ENCODE data around the gene RAX2.

The RAX2 gene

GRCh38 chr19:3803114-3803888, 31.3 kb upstream of the RAX2 start:
- no peak for DNase-seq
- intact Hi-C loops (cut with DNase I) = no loop called here

GRCh38 chr19:3801412-3802096, 29.5 kb upstream of the RAX2 start:
- DNase-seq = peak; percentile 35 to 97 (median 75)
- intact Hi-C loops (cut with DNase I) = no loop called here

GRCh38 chr19:3800996-3801395, 29.0 kb upstream of the RAX2 start:
- intact Hi-C loops (cut with DNase I) = no loop called here
- DNase-seq = peak in 1 of 10 donors; percentile 10

- no peak for DNase-seq
These were observed 26.1 kb upstream of the RAX2 start for GRCh38 chr19:3798137-3798536.

GRCh38 chr19:3796358-3796757, 24.3 kb upstream of the RAX2 start:
- intact Hi-C loops (cut with DNase I) = no loop called here
- no peak for DNase-seq

More at GRCh38 chr19:3798137-3798536, 26.1 kb upstream of the RAX2 start:
- intact Hi-C loops (cut with DNase I) = no loop called here

- no peak for DNase-seq
- intact Hi-C loops (cut with DNase I) = no loop called here
These were observed 21.8 kb upstream of the RAX2 start for GRCh38 chr19:3793799-3794198.

- intact Hi-C loops (cut with DNase I) = no loop called here
- no peak for DNase-seq
These were observed 20.1 kb upstream of the RAX2 start for GRCh38 chr19:3792114-3792513.

- DNase-seq = no peak
- intact Hi-C loops (cut with DNase I) = no loop called here
These were observed 18.9 kb upstream of the RAX2 start for GRCh38 chr19:3790941-3791340.

- peak in 1 of 10 donors; percentile 59 for DNase-seq
- intact Hi-C loops (cut with DNase I) = no loop called here
These were observed 18.2 kb upstream of the RAX2 start for GRCh38 chr19:3790209-3790734.

- DNase-seq = peak in 1 of 10 donors; percentile 57
- intact Hi-C loops (cut with DNase I) = no loop called here
These were observed 17.2 kb upstream of the RAX2 start for GRCh38 chr19:3788996-3789778.

- intact Hi-C loops (cut with DNase I) = no loop called here
- no peak for DNase-seq
These were observed 14.2 kb upstream of the RAX2 start, which contains the start of gene MATK for GRCh38 chr19:3785938-3786824. MATK (minus strand) TSS chr19:3786381; CDS start chr19:3785135, 1,246 bp downstream.

GRCh38 chr19:3785451-3785937, 13.5 kb upstream of the RAX2 start:
- intact Hi-C loops (cut with DNase I) = no loop called here
- DNase-seq = peak in 6 of 10 donors; percentile 44 to 92 (median 62)

GRCh38 chr19:3784607-3785450, 12.8 kb upstream of the RAX2 start:
- intact Hi-C loops (cut with DNase I) = no loop called here
- no peak for DNase-seq

- intact Hi-C loops (cut with DNase I) = no loop called here
- no peak for DNase-seq
These were observed 11.9 kb upstream of the RAX2 start for GRCh38 chr19:3783660-3784584.

GRCh38 chr19:3782903-3783302, 10.9 kb upstream of the RAX2 start:
- intact Hi-C loops (cut with DNase I) = no loop called here
- DNase-seq = no peak

- no peak for DNase-seq
- intact Hi-C loops (cut with DNase I) = no loop called here
These were observed 10.3 kb upstream of the RAX2 start for GRCh38 chr19:3782330-3782729.

GRCh38 chr19:3781603-3782002, 9.6 kb upstream of the RAX2 start:
- intact Hi-C loops (cut with DNase I) = no loop called here
- no peak for DNase-seq
